ENCODE data around the gene TVP23C.

DNA sequence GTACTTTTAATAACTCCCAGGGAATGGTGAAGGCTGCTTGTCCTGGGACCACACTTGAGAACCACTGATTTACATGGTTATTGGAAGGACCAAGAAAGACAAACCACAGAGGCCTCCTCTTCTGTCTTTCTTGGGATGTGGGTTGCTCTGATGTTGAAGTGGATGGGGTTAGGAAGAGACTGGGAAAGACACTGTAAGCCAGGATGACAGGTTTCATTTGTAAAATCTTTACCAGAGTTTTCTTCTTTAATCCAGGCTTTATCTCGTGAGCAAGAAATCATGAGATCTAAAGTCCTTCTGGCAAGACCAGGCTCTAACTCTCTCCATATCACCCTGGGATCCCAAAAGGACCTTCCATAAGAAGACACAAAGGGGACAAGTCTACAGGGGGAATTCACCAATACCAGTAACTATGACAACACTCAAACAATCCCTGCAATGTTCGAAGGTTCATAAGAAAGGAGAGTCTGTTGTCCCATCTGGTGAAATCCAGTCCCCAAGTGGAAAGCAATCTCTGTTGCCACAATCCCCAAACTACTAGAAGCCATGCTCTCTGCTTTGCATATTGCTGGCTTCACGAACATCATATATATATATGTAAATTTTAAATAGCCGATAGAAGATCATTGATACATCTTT lies 51.1 kb downstream of the TVP23C start:
- TF ChIP-seq, protein P1, sequence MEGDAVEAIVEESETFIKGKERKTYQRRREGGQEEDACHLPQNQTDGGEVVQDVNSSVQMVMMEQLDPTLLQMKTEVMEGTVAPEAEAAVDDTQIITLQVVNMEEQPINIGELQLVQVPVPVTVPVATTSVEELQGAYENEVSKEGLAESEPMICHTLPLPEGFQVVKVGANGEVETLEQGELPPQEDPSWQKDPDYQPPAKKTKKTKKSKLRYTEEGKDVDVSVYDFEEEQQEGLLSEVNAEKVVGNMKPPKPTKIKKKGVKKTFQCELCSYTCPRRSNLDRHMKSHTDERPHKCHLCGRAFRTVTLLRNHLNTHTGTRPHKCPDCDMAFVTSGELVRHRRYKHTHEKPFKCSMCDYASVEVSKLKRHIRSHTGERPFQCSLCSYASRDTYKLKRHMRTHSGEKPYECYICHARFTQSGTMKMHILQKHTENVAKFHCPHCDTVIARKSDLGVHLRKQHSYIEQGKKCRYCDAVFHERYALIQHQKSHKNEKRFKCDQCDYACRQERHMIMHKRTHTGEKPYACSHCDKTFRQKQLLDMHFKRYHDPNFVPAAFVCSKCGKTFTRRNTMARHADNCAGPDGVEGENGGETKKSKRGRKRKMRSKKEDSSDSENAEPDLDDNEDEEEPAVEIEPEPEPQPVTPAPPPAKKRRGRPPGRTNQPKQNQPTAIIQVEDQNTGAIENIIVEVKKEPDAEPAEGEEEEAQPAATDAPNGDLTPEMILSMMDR (IDR thresholded peaks at IDR 0.05; ENCODE audit: poor library complexity) = no peak
- TF ChIP-seq EZH2phosphoT487 (IDR thresholded peaks at IDR 0.05; ENCODE audit: low read depth, severe bottlenecking, unreplicated experiment) = no peak
- no peak for TF ChIP-seq EZH2 (IDR thresholded peaks at IDR 0.05; ENCODE audit: borderline replicate concordance)
